Astrocyte (in vitro differentiated cells and primary cell): ENCODE measurements around the gene ARMCX2. TPM values are rescaled to one million over a fixed set of nuclear protein-coding genes. Genes with fewer than 3 reads are reported as not detected.

Source experiments
- DNase-seq: peaks from one replicate; pipeline ENCODE4 v3.0.0-alpha.2; 2010; ENCODE audit warnings: low read depth
- FAIRE-seq: peaks from 2 replicates; lab custom pipeline; 2011; peaks lifted over from hg19 to GRCh38; lab: Jason Lieb, UNC
- H2AFZ ChIP-seq: 2 replicates; pipeline ENCODE4 v1.6.0; 2012; ENCODE audit warnings: low read depth, low read length, inconsistent platforms
- H3K27ac ChIP-seq: 2 replicates; pipeline ENCODE4 v1.5.1; 2011; ENCODE audit warnings: low read depth, low read length, inconsistent platforms
- H3K27me3 ChIP-seq: 2 replicates; pipeline ENCODE4 v1.6.0; 2011; ENCODE audit warnings: low read length, inconsistent platforms; ENCODE audit not compliant: insufficient read depth
- H3K36me3 ChIP-seq: 2 replicates; pipeline ENCODE4 v1.5.1; 2011; ENCODE audit warnings: low read length, inconsistent platforms; ENCODE audit not compliant: insufficient read depth
- H3K4me1 ChIP-seq: 2 replicates; pipeline ENCODE4 v1.5.1; 2011; ENCODE audit warnings: low read length, inconsistent platforms; ENCODE audit not compliant: insufficient read depth
- H3K4me2 ChIP-seq: 2 replicates; pipeline ENCODE4 v1.6.0; 2012; ENCODE audit warnings: low read length, inconsistent platforms
- H3K4me3 ChIP-seq: 2 replicates; pipeline ENCODE4 v1.5.1; 2011; ENCODE audit warnings: low read depth, mild to moderate bottlenecking, low read length, inconsistent platforms; ENCODE audit not compliant: insufficient read depth
- H3K79me2 ChIP-seq: 2 replicates; pipeline ENCODE4 v1.6.0; 2012; ENCODE audit warnings: mild to moderate bottlenecking, low read length, inconsistent platforms; ENCODE audit not compliant: insufficient read depth
- H3K9ac ChIP-seq: 2 replicates; pipeline ENCODE4 v1.6.0; 2012; ENCODE audit warnings: mild to moderate bottlenecking, low read length, inconsistent platforms
- H3K9me3 ChIP-seq: 2 replicates; pipeline ENCODE4 v1.5.1; 2012; ENCODE audit warnings: low read depth, mild to moderate bottlenecking, low read length, inconsistent platforms; ENCODE audit not compliant: insufficient read depth
- H4K20me1 ChIP-seq: 2 replicates; pipeline ENCODE4 v1.6.0; 2012; ENCODE audit warnings: low read length, inconsistent platforms; ENCODE audit not compliant: insufficient read depth
- H3K27ac Mint-ChIP-seq: one replicate; pipeline ENCODE4 v1.8.0; 2021; ENCODE audit warnings: mild to moderate bottlenecking, mixed read lengths; ENCODE audit not compliant: unreplicated experiment
- H3K27me3 Mint-ChIP-seq: one replicate; pipeline ENCODE4 v1.8.0; 2021; ENCODE audit warnings: low read depth, mixed read lengths; ENCODE audit not compliant: unreplicated experiment
- H3K36me3 Mint-ChIP-seq: one replicate; pipeline ENCODE4 v1.8.0; 2021; ENCODE audit warnings: low read depth, mixed read lengths; ENCODE audit not compliant: unreplicated experiment
- H3K4me1 Mint-ChIP-seq: one replicate; pipeline ENCODE4 v1.8.0; 2021; ENCODE audit warnings: low read depth, mixed read lengths; ENCODE audit not compliant: unreplicated experiment
- H3K4me3 Mint-ChIP-seq: one replicate; pipeline ENCODE4 v1.8.0; 2021; ENCODE audit warnings: mild to moderate bottlenecking, moderate library complexity, mixed read lengths; ENCODE audit not compliant: unreplicated experiment
- H3K9me3 Mint-ChIP-seq: one replicate; pipeline ENCODE4 v1.8.0; 2021; ENCODE audit warnings: mild to moderate bottlenecking, mixed read lengths; ENCODE audit not compliant: unreplicated experiment
- CTCF ChIP-seq: IDR thresholded peaks from 2 replicates; pipeline ENCODE4 v1.5.1; 2011; ENCODE audit warnings: low read depth, mild to moderate bottlenecking, inconsistent platforms, low read length, moderate library complexity; ENCODE audit not compliant: insufficient read depth
- EZH2 ChIP-seq: IDR thresholded peaks from 2 replicates; pipeline ENCODE4 v1.6.1; 2012; ENCODE audit warnings: mild to moderate bottlenecking, low read length, inconsistent platforms; ENCODE audit not compliant: insufficient read depth
- total RNA-seq: library from RNA; stranded (reverse); gene quantifications from 2 replicates; pipeline ENCODE4 v1.2.1, GENCODE V29; 2021

ARMCX2 gene
- total RNA-seq, 1 donor from 2014 or later: 96.5 TPM

GRCh38 chrX:101642093-101642492, 17.6 kb downstream of the ARMCX2 start:
- no peaks in the 10 kb centered on the region for H3K27me3 Mint-ChIP-seq
- H3K9ac ChIP-seq: no peak overlapping the region
- no peak overlapping the region for H3K27ac Mint-ChIP-seq
- H3K4me2 ChIP-seq: no peak overlapping the region
- H3K4me3 Mint-ChIP-seq: no peak overlapping the region
- FAIRE-seq: no peak
- H3K9me3 ChIP-seq: no peaks in the 10 kb centered on the region
- H3K36me3 ChIP-seq: no peaks in the 10 kb centered on the region
- H3K79me2 ChIP-seq: no peaks in the 10 kb centered on the region
- H3K36me3 Mint-ChIP-seq: peaks cover 2% of the 10 kb centered on the region
- TF ChIP-seq EZH2 (no peak), CTCF (no peak)
- DNase-seq: no peak
- no peaks in the 10 kb centered on the region for H3K9me3 Mint-ChIP-seq
- no peaks in the 10 kb centered on the region for H3K4me1 ChIP-seq
- H3K4me3 ChIP-seq: no peak overlapping the region
- no peaks in the 10 kb centered on the region for H4K20me1 ChIP-seq
- no peak overlapping the region for H3K27ac ChIP-seq
- H2AFZ ChIP-seq: no peak overlapping the region
- no peaks in the 10 kb centered on the region for H3K4me1 Mint-ChIP-seq
- H3K27me3 ChIP-seq: no peaks in the 10 kb centered on the region

- Mint-ChIP-seq H3K36me3 (peaks cover 2% of the 10 kb centered on the region), H3K9me3 (no peaks in the 10 kb centered on the region), H3K4me3 (no peak overlapping the region), H3K27ac (no peak overlapping the region), H3K27me3 (no peaks in the 10 kb centered on the region), H3K4me1 (no peaks in the 10 kb centered on the region)
- Histone ChIP-seq H3K9me3 (no peaks in the 10 kb centered on the region), H3K4me2 (no peak overlapping the region), H3K9ac (no peak overlapping the region), H3K4me1 (no peaks in the 10 kb centered on the region), H4K20me1 (no peaks in the 10 kb centered on the region), H3K36me3 (no peaks in the 10 kb centered on the region), H3K27me3 (no peaks in the 10 kb centered on the region), H3K27ac (no peak overlapping the region), H3K4me3 (no peak overlapping the region), H3K79me2 (no peaks in the 10 kb centered on the region), H2AFZ (no peak overlapping the region)
- DNase-seq: no peak
- no peak for FAIRE-seq
- TF ChIP-seq CTCF (no peak), EZH2 (no peak)
These were observed 20.1 kb downstream of the ARMCX2 start for GRCh38 chrX:101639583-101639982.

- H3K27ac Mint-ChIP-seq: no peak overlapping the region
- H4K20me1 ChIP-seq: peaks cover 5% of the 10 kb centered on the region
- no peak overlapping the region for H3K27ac ChIP-seq
- H3K36me3 Mint-ChIP-seq: peaks cover 3% of the 10 kb centered on the region
- peaks cover 30% of the 10 kb centered on the region for H3K79me2 ChIP-seq
- H3K9me3 Mint-ChIP-seq: no peaks in the 10 kb centered on the region
- no peaks in the 10 kb centered on the region for H3K27me3 Mint-ChIP-seq
- H3K4me1 ChIP-seq: peaks cover 6% of the 10 kb centered on the region
- peaks cover 16% of the 10 kb centered on the region for H3K4me1 Mint-ChIP-seq
- no peaks in the 10 kb centered on the region for H3K36me3 ChIP-seq
- FAIRE-seq (no peak), DNase-seq (peak; percentile 39)
- H2AFZ ChIP-seq: no peak overlapping the region
- no peaks in the 10 kb centered on the region for H3K27me3 ChIP-seq
- no peak overlapping the region for H3K4me3 ChIP-seq
- H3K9me3 ChIP-seq: no peaks in the 10 kb centered on the region
- H3K4me3 Mint-ChIP-seq: peak overlapping the region; percentile 22
- no peak overlapping the region for H3K4me2 ChIP-seq
- TF ChIP-seq CTCF: no peak
- no peak for TF ChIP-seq EZH2
- H3K9ac ChIP-seq: no peak overlapping the region
These were observed 40.3 kb downstream of the ARMCX2 start for GRCh38 chrX:101619364-101619763.
